HEK293 (cell line): ENCODE data around the gene ABHD17A.

Source experiments
- ELK4 ChIP-seq: IDR thresholded peaks from 2 replicates; pipeline ENCODE4 v1.6.1; 2011; ENCODE audit warnings: mild to moderate bottlenecking, low read depth, low read length, borderline replicate concordance
- GLI2 ChIP-seq: fragments of 450-650 bp; formaldehyde crosslinking; IDR thresholded peaks from 2 replicates; pipeline ENCODE4; 2017; ENCODE audit warnings: missing biosample characterization, missing genetic modification characterization, low read depth, borderline replicate concordance
- HOXA7 ChIP-seq: sonication (generic); formaldehyde crosslinking; IDR thresholded peaks from 2 replicates; pipeline ENCODE4 v1.8.1; 2022; ENCODE audit warnings: missing genetic modification reagents, borderline replicate concordance
- HOXD13 ChIP-seq: sonication (generic); formaldehyde crosslinking; IDR thresholded peaks from 2 replicates; pipeline ENCODE4 v1.8.0; 2022; ENCODE audit warnings: missing genetic modification reagents, borderline replicate concordance
- INSM2 ChIP-seq: fragments of 450-650 bp; formaldehyde crosslinking; IDR thresholded peaks from 2 replicates; pipeline ENCODE4 v1.5.1; 2016; ENCODE audit warnings: missing biosample characterization, missing genetic modification characterization
- KLF1 ChIP-seq: fragments of 450-650 bp; formaldehyde crosslinking; IDR thresholded peaks from 2 replicates; pipeline ENCODE4 v1.5.1; 2016; ENCODE audit warnings: missing biosample characterization, missing genetic modification characterization
- PRDM10 ChIP-seq: fragments of 450-650 bp; formaldehyde crosslinking; IDR thresholded peaks from 2 replicates; pipeline ENCODE4 v1.5.1; 2016; ENCODE audit warnings: missing biosample characterization, missing genetic modification characterization
- PRDM2 ChIP-seq: fragments of 450-650 bp; formaldehyde crosslinking; IDR thresholded peaks from 2 replicates; pipeline ENCODE4 v1.5.1; 2016; ENCODE audit warnings: missing biosample characterization, missing genetic modification characterization, borderline replicate concordance
- TRIM28 ChIP-seq: IDR thresholded peaks from 2 replicates; pipeline ENCODE4 v1.6.1; 2011; ENCODE audit warnings: low read length, control low read depth, borderline replicate concordance
- YY2 ChIP-seq: fragments of 450-650 bp; formaldehyde crosslinking; IDR thresholded peaks from 2 replicates; pipeline ENCODE4 v1.5.1; 2016; ENCODE audit warnings: missing biosample characterization, missing genetic modification characterization
- ZBTB1 ChIP-seq: fragments of 450-650 bp; formaldehyde crosslinking; IDR thresholded peaks from 2 replicates; pipeline ENCODE4 v1.5.1; 2016; ENCODE audit warnings: missing biosample characterization, missing genetic modification characterization
- ZBTB26 ChIP-seq: fragments of 450-650 bp; formaldehyde crosslinking; optimal IDR thresholded peaks from 2 replicates; pipeline ENCODE3; 2016; ENCODE audit warnings: missing biosample characterization, mild to moderate bottlenecking, missing genetic modification characterization
- ZNF112 ChIP-seq: fragments of 450-650 bp; formaldehyde crosslinking; IDR thresholded peaks from 2 replicates; pipeline ENCODE4 v1.5.0; 2017; ENCODE audit warnings: missing biosample characterization, missing genetic modification characterization
- ZNF16 ChIP-seq: fragments of 450-650 bp; formaldehyde crosslinking; IDR thresholded peaks from 2 replicates; pipeline ENCODE4 v1.5.1; 2016; ENCODE audit warnings: low read depth, missing biosample characterization, missing genetic modification characterization
- ZNF280D ChIP-seq: fragments of 450-650 bp; formaldehyde crosslinking; IDR thresholded peaks from 2 replicates; pipeline ENCODE4 v1.5.1; 2016; ENCODE audit warnings: missing biosample characterization, missing genetic modification characterization
- ZNF354C ChIP-seq: fragments of 450-650 bp; formaldehyde crosslinking; IDR thresholded peaks from 2 replicates; pipeline ENCODE4 v1.5.1; 2016; ENCODE audit warnings: missing biosample characterization, missing genetic modification characterization, low read depth, borderline replicate concordance
- ZNF366 ChIP-seq: fragments of 450-650 bp; formaldehyde crosslinking; conservative IDR thresholded peaks from 2 replicates; pipeline ENCODE4 v1.5.1; 2016; ENCODE audit warnings: missing biosample characterization, missing genetic modification characterization
- ZNF37A ChIP-seq: fragments of 450-650 bp; IDR thresholded peaks from 2 replicates; pipeline ENCODE4 v1.5.1; 2018; ENCODE audit warnings: missing biosample characterization, missing genetic modification characterization
- ZNF510 ChIP-seq: fragments of 450-650 bp; formaldehyde crosslinking; IDR thresholded peaks from 2 replicates; pipeline ENCODE4 v1.5.1; 2018; ENCODE audit warnings: mild to moderate bottlenecking, missing genetic modification characterization, missing biosample characterization; ENCODE audit not compliant: insufficient replicate concordance
- ZNF791 ChIP-seq: fragments of 450-650 bp; formaldehyde crosslinking; IDR thresholded peaks from 2 replicates; pipeline ENCODE4 v1.5.1; 2016; ENCODE audit warnings: missing biosample characterization, missing genetic modification characterization
- ZSCAN23 ChIP-seq: fragments of 450-650 bp; formaldehyde crosslinking; IDR thresholded peaks from 2 replicates; pipeline ENCODE4 v1.5.1; 2016; ENCODE audit warnings: missing biosample characterization, missing genetic modification characterization

The ABHD17A gene

GRCh38 chr19:1847684-1848398 is 37.5 kb downstream of the ABHD17A start (continued):
- no peak; the same call in 1 of the 2 replicates for TF ChIP-seq PRDM10 (tag by site-specific recombination)
- TF ChIP-seq ELK4, result no peak
- TF ChIP-seq ZNF510, result no peak
- no peak for TF ChIP-seq ZNF366 (tag by site-specific recombination)
- TF ChIP-seq ZNF112 (tag by site-specific recombination), result no peak
- no peak for TF ChIP-seq INSM2 (tag by site-specific recombination)
- no peak for TF ChIP-seq ZNF37A (tag by site-specific recombination)
- no peak for TF ChIP-seq ZSCAN23 (tag by site-specific recombination)
- peak; percentile 39 for TF ChIP-seq ZBTB26
- no peak for TF ChIP-seq TRIM28
- TF ChIP-seq ZNF280D (tag by site-specific recombination), result no peak
- TF ChIP-seq HOXD13, result no peak
- no peak for TF ChIP-seq YY2 (tag by site-specific recombination)
- no peak for TF ChIP-seq GLI2 (tag by site-specific recombination)
- peak; percentile 44; the same call in 1 of the 2 replicates for TF ChIP-seq KLF1
- no peak for TF ChIP-seq ZNF791 (tag by site-specific recombination)
- TF ChIP-seq ZNF354C (tag by site-specific recombination), result no peak
- no peak for TF ChIP-seq ZNF16 (tag by site-specific recombination)
- TF ChIP-seq ZBTB1 (tag by site-specific recombination), result no peak
- TF ChIP-seq PRDM2 (tag by site-specific recombination), result no peak
- TF ChIP-seq HOXA7 (CRISPR knock-in tag), result no peak
